WTC11 (cell line): ENCODE results near the gene HSP90AB1. TPM values are rescaled to one million over a fixed set of nuclear protein-coding genes. Genes with fewer than 3 reads are reported as not detected.

Experiments used
- ATAC-seq: fragments of 200-7000 bp; cut with Tn5 transposase; 2 replicates; pipeline ENCODE4 v1.10.0; 2021; ENCODE audit warnings: mild to moderate bottlenecking, moderate library complexity
- CTCF ChIA-PET: fragments of 300-600 bp; sonication (Branson Sonifier 250); formaldehyde crosslinking; loops from one replicate; lab custom pipeline; 2021; ENCODE audit warnings: antibody characterized with exemption; lab: Charles Lee
- POLR2A ChIA-PET: fragments of 350-600 bp; sonication (Branson Sonifier 250); formaldehyde crosslinking; loops from one replicate; lab custom pipeline; 2021; ENCODE audit warnings: antibody characterized with exemption; lab: Charles Lee
- DNase-seq: peaks from one replicate; pipeline ENCODE4 v3.0.0; 2021; ENCODE audit warnings: low spot score
- H3K27ac Mint-ChIP-seq: 2 replicates; pipeline ENCODE4 v1.8.0; 2021; ENCODE audit warnings: mixed read lengths
- H3K27me3 Mint-ChIP-seq: 2 replicates; pipeline ENCODE4 v1.8.0; 2021; ENCODE audit warnings: low read depth, mild to moderate bottlenecking, moderate library complexity, mixed read lengths
- H3K36me3 Mint-ChIP-seq: 2 replicates; pipeline ENCODE4 v1.8.0; 2021; ENCODE audit warnings: mixed read lengths
- H3K4me1 Mint-ChIP-seq: 2 replicates; pipeline ENCODE4 v1.8.0; 2022; ENCODE audit warnings: mixed read lengths
- H3K4me3 Mint-ChIP-seq: 2 replicates; pipeline ENCODE4 v1.8.0; 2021; ENCODE audit warnings: mild to moderate bottlenecking, moderate library complexity, mixed read lengths
- H3K9me3 Mint-ChIP-seq: 2 replicates; pipeline ENCODE4 v1.8.0; 2021; ENCODE audit warnings: mixed read lengths
- ATF1 ChIP-seq: sonication (generic); formaldehyde crosslinking; IDR thresholded peaks from 2 replicates; pipeline ENCODE4 v1.8.1; 2023; ENCODE audit warnings: mild to moderate bottlenecking, moderate library complexity, missing genetic modification reagents
- ELF4 ChIP-seq: sonication (generic); formaldehyde crosslinking; IDR thresholded peaks from 2 replicates; pipeline ENCODE4 v1.8.1; 2022; ENCODE audit warnings: low read depth, mild to moderate bottlenecking, moderate library complexity, missing genetic modification reagents
- FOXP1 ChIP-seq: sonication (generic); formaldehyde crosslinking; IDR thresholded peaks from 2 replicates; pipeline ENCODE4 v1.8.0; 2022; ENCODE audit warnings: missing genetic modification reagents, mild to moderate bottlenecking, moderate library complexity, borderline replicate concordance
- HMGA2 ChIP-seq: fragments of 250-450 bp; sonication (Bioruptor Pico); IDR thresholded peaks from 2 replicates; pipeline ENCODE4 v1.4.0; 2021; ENCODE audit warnings: mild to moderate bottlenecking, moderate library complexity
- NFATC4 ChIP-seq: fragments of 250-450 bp; sonication (Bioruptor Pico); IDR thresholded peaks from 2 replicates; pipeline ENCODE4 v1.9.0; 2021; ENCODE audit warnings: mild to moderate bottlenecking
- NFE2L1 ChIP-seq: sonication (generic); formaldehyde crosslinking; IDR thresholded peaks from 2 replicates; pipeline ENCODE4 v1.8.1; 2023; ENCODE audit warnings: missing genetic modification reagents
- SMAD4 ChIP-seq: sonication (generic); formaldehyde crosslinking; IDR thresholded peaks from 2 replicates; pipeline ENCODE4 v1.8.0; 2022; ENCODE audit warnings: mild to moderate bottlenecking, missing genetic modification reagents
- ZBTB21 ChIP-seq: sonication (generic); formaldehyde crosslinking; IDR thresholded peaks from 2 replicates; pipeline ENCODE4 v1.8.1; 2023; ENCODE audit warnings: mild to moderate bottlenecking, missing genetic modification reagents, borderline replicate concordance
- ZNF317 ChIP-seq: sonication (generic); formaldehyde crosslinking; IDR thresholded peaks from 2 replicates; pipeline ENCODE4 v1.8.1; 2023; ENCODE audit warnings: low read depth, mild to moderate bottlenecking, moderate library complexity, missing genetic modification reagents, borderline replicate concordance
- ZNF396 ChIP-seq: fragments of 250-450 bp; sonication (Bioruptor Pico); IDR thresholded peaks from 2 replicates; pipeline ENCODE4 v1.8.0; 2021; ENCODE audit warnings: mild to moderate bottlenecking, moderate library complexity, borderline replicate concordance
- total RNA-seq: library from RNA; stranded (reverse); gene quantifications from 3 replicates; pipeline ENCODE4 v1.2.3, GENCODE V29; 2021
- TF ChIP-seq, protein P1 (sequence below): sonication (generic); formaldehyde crosslinking; IDR thresholded peaks from 2 replicates; pipeline ENCODE4 v1.8.1; 2023; ENCODE audit warnings: mild to moderate bottlenecking, missing genetic modification reagents, moderate library complexity
- TF ChIP-seq, protein P2 (sequence below): sonication (generic); formaldehyde crosslinking; IDR thresholded peaks from 2 replicates; pipeline ENCODE4 v1.8.1; 2022; ENCODE audit warnings: mild to moderate bottlenecking, moderate library complexity, missing genetic modification reagents
- TF ChIP-seq, protein P3 (sequence below): fragments of 200-600 bp; IDR thresholded peaks from 2 replicates; pipeline ENCODE4 v1.8.0; 2022; ENCODE audit warnings: antibody characterized with exemption
- TF ChIP-seq, protein P4 (sequence below): fragments of 250-450 bp; sonication (Bioruptor Pico); IDR thresholded peaks from 2 replicates; pipeline ENCODE4 v1.9.0; 2021; ENCODE audit warnings: mild to moderate bottlenecking
- TF ChIP-seq, protein P5 (sequence below): fragments of 250-450 bp; sonication (Bioruptor Pico); IDR thresholded peaks from 2 replicates; pipeline ENCODE4 v1.9.0; 2021; ENCODE audit warnings: mild to moderate bottlenecking
- TF ChIP-seq, protein P6 (sequence below): sonication (generic); formaldehyde crosslinking; IDR thresholded peaks from 2 replicates; pipeline ENCODE4 v1.8.0; 2022; ENCODE audit warnings: mild to moderate bottlenecking, missing genetic modification reagents
- TF ChIP-seq, protein P7 (sequence below): sonication (generic); formaldehyde crosslinking; IDR thresholded peaks from 2 replicates; pipeline ENCODE4 v1.8.0; 2023; ENCODE audit warnings: missing genetic modification reagents
- TF ChIP-seq, protein P8 (sequence below): sonication (generic); formaldehyde crosslinking; IDR thresholded peaks from 2 replicates; pipeline ENCODE4 v1.8.0; 2022; ENCODE audit warnings: missing genetic modification reagents
- TF ChIP-seq, protein P9 (sequence below): fragments of 250-450 bp; sonication (Bioruptor Pico); IDR thresholded peaks from 2 replicates; pipeline ENCODE4 v2.1.2; 2022; ENCODE audit warnings: mild to moderate bottlenecking, moderate library complexity
- TF ChIP-seq, protein P10 (sequence below): sonication (generic); formaldehyde crosslinking; IDR thresholded peaks from 2 replicates; pipeline ENCODE4 v1.8.0; 2022; ENCODE audit warnings: mild to moderate bottlenecking, missing genetic modification reagents

Gene HSP90AB1
- total RNA-seq, 1 experiment from 2014 or later: 2,171 TPM

DNA sequence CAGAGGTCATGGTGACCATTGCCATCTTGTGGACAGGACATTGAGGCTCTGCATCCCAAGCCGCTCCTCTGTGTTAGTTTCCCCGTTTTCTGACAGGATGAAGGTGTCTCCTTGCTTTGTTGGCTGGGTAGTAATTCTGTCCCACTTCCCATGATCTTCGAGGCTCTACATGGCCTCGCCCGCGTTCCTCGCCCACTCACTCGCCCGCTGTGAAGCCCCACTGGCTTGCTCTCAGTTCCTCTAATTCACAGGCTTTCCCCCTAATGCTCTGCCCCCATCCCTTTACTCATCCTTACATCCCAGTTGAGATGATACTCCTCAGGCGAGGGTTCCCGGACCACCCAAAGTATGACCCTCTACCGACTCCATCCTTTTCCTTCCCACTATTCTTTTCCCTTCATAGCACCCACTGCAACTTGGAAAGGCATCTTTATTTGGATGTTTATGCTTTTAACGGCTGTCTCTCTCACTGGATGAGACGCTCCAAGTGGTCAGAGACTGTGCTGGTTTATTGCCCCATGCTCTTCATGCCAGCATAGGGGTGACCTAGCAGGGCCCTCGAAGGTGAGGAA, 10.9 kb downstream of the HSP90AB1 start:
- peaks cover 30% of the 10 kb centered on the region for H3K4me1 Mint-ChIP-seq
- ChIA-PET POLR2A (interaction anchor here (1.1 to 3.7 kb wide), 4 partner anchors 11 to 85 kb away, joined by 3 to 83 read pairs (median 8); partner anchors contain the start of genes AARS2 and HSP90AB1), CTCF (interaction anchor here (1.0 to 2.5 kb wide), 10 partner anchors 10 to 628 kb away, joined by 3 to 23 read pairs (median 12); partner anchors contain the start of genes AARS2, SLC29A1 and TMEM151B)
- no peaks in the 10 kb centered on the region for H3K27me3 Mint-ChIP-seq
- H3K4me3 Mint-ChIP-seq: peak overlapping the region; percentile 68
- TF ChIP-seq, protein P1, sequence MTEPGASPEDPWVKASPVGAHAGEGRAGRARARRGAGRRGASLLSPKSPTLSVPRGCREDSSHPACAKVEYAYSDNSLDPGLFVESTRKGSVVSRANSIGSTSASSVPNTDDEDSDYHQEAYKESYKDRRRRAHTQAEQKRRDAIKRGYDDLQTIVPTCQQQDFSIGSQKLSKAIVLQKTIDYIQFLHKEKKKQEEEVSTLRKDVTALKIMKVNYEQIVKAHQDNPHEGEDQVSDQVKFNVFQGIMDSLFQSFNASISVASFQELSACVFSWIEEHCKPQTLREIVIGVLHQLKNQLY (CRISPR knock-in tag): no peak
- TF ChIP-seq, protein P2, sequence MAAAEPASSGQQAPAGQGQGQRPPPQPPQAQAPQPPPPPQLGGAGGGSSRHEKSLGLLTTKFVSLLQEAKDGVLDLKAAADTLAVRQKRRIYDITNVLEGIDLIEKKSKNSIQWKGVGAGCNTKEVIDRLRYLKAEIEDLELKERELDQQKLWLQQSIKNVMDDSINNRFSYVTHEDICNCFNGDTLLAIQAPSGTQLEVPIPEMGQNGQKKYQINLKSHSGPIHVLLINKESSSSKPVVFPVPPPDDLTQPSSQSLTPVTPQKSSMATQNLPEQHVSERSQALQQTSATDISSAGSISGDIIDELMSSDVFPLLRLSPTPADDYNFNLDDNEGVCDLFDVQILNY (CRISPR knock-in tag): no peak
- TF ChIP-seq NFATC4: no peak
- no peak for TF ChIP-seq ZNF396
- no peak for TF ChIP-seq SMAD4 (CRISPR knock-in tag)
- no peak for TF ChIP-seq ZBTB21 (CRISPR knock-in tag)
- TF ChIP-seq, protein P3, sequence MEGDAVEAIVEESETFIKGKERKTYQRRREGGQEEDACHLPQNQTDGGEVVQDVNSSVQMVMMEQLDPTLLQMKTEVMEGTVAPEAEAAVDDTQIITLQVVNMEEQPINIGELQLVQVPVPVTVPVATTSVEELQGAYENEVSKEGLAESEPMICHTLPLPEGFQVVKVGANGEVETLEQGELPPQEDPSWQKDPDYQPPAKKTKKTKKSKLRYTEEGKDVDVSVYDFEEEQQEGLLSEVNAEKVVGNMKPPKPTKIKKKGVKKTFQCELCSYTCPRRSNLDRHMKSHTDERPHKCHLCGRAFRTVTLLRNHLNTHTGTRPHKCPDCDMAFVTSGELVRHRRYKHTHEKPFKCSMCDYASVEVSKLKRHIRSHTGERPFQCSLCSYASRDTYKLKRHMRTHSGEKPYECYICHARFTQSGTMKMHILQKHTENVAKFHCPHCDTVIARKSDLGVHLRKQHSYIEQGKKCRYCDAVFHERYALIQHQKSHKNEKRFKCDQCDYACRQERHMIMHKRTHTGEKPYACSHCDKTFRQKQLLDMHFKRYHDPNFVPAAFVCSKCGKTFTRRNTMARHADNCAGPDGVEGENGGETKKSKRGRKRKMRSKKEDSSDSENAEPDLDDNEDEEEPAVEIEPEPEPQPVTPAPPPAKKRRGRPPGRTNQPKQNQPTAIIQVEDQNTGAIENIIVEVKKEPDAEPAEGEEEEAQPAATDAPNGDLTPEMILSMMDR: no peak
- TF ChIP-seq FOXP1 (CRISPR knock-in tag): no peak
- TF ChIP-seq, protein P4, sequence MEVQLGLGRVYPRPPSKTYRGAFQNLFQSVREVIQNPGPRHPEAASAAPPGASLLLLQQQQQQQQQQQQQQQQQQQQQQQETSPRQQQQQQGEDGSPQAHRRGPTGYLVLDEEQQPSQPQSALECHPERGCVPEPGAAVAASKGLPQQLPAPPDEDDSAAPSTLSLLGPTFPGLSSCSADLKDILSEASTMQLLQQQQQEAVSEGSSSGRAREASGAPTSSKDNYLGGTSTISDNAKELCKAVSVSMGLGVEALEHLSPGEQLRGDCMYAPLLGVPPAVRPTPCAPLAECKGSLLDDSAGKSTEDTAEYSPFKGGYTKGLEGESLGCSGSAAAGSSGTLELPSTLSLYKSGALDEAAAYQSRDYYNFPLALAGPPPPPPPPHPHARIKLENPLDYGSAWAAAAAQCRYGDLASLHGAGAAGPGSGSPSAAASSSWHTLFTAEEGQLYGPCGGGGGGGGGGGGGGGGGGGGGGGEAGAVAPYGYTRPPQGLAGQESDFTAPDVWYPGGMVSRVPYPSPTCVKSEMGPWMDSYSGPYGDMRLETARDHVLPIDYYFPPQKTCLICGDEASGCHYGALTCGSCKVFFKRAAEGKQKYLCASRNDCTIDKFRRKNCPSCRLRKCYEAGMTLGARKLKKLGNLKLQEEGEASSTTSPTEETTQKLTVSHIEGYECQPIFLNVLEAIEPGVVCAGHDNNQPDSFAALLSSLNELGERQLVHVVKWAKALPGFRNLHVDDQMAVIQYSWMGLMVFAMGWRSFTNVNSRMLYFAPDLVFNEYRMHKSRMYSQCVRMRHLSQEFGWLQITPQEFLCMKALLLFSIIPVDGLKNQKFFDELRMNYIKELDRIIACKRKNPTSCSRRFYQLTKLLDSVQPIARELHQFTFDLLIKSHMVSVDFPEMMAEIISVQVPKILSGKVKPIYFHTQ (CRISPR knock-in tag): no peak
- TF ChIP-seq ZNF317 (CRISPR knock-in tag): no peak
- TF ChIP-seq NFE2L1: no peak
- TF ChIP-seq, protein P5, sequence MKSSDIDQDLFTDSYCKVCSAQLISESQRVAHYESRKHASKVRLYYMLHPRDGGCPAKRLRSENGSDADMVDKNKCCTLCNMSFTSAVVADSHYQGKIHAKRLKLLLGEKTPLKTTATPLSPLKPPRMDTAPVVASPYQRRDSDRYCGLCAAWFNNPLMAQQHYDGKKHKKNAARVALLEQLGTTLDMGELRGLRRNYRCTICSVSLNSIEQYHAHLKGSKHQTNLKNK (CRISPR knock-in tag): no peak
- TF ChIP-seq, protein P6, sequence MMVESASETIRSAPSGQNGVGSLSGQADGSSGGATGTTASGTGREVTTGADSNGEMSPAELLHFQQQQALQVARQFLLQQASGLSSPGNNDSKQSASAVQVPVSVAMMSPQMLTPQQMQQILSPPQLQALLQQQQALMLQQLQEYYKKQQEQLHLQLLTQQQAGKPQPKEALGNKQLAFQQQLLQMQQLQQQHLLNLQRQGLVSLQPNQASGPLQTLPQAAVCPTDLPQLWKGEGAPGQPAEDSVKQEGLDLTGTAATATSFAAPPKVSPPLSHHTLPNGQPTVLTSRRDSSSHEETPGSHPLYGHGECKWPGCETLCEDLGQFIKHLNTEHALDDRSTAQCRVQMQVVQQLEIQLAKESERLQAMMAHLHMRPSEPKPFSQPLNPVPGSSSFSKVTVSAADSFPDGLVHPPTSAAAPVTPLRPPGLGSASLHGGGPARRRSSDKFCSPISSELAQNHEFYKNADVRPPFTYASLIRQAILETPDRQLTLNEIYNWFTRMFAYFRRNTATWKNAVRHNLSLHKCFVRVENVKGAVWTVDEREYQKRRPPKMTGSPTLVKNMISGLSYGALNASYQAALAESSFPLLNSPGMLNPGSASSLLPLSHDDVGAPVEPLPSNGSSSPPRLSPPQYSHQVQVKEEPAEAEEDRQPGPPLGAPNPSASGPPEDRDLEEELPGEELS (CRISPR knock-in tag): no peak
- TF ChIP-seq, protein P7, sequence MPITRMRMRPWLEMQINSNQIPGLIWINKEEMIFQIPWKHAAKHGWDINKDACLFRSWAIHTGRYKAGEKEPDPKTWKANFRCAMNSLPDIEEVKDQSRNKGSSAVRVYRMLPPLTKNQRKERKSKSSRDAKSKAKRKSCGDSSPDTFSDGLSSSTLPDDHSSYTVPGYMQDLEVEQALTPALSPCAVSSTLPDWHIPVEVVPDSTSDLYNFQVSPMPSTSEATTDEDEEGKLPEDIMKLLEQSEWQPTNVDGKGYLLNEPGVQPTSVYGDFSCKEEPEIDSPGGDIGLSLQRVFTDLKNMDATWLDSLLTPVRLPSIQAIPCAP (CRISPR knock-in tag): no peak
- no peak for TF ChIP-seq ATF1
- no peak for TF ChIP-seq HMGA2 (CRISPR knock-in tag)
- TF ChIP-seq, protein P8, sequence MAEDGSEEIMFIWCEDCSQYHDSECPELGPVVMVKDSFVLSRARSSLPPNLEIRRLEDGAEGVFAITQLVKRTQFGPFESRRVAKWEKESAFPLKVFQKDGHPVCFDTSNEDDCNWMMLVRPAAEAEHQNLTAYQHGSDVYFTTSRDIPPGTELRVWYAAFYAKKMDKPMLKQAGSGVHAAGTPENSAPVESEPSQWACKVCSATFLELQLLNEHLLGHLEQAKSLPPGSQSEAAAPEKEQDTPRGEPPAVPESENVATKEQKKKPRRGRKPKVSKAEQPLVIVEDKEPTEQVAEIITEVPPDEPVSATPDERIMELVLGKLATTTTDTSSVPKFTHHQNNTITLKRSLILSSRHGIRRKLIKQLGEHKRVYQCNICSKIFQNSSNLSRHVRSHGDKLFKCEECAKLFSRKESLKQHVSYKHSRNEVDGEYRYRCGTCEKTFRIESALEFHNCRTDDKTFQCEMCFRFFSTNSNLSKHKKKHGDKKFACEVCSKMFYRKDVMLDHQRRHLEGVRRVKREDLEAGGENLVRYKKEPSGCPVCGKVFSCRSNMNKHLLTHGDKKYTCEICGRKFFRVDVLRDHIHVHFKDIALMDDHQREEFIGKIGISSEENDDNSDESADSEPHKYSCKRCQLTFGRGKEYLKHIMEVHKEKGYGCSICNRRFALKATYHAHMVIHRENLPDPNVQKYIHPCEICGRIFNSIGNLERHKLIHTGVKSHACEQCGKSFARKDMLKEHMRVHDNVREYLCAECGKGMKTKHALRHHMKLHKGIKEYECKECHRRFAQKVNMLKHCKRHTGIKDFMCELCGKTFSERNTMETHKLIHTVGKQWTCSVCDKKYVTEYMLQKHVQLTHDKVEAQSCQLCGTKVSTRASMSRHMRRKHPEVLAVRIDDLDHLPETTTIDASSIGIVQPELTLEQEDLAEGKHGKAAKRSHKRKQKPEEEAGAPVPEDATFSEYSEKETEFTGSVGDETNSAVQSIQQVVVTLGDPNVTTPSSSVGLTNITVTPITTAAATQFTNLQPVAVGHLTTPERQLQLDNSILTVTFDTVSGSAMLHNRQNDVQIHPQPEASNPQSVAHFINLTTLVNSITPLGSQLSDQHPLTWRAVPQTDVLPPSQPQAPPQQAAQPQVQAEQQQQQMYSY (CRISPR knock-in tag): no peak
- TF ChIP-seq, protein P9, sequence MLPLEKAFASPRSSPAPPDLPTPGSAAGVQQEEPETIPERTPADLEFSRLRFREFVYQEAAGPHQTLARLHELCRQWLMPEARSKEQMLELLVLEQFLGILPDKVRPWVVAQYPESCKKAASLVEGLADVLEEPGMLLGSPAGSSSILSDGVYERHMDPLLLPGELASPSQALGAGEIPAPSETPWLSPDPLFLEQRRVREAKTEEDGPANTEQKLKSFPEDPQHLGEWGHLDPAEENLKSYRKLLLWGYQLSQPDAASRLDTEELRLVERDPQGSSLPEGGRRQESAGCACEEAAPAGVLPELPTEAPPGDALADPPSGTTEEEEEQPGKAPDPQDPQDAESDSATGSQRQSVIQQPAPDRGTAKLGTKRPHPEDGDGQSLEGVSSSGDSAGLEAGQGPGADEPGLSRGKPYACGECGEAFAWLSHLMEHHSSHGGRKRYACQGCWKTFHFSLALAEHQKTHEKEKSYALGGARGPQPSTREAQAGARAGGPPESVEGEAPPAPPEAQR (CRISPR knock-in tag): no peak
- TF ChIP-seq ELF4: no peak
- TF ChIP-seq, protein P10, sequence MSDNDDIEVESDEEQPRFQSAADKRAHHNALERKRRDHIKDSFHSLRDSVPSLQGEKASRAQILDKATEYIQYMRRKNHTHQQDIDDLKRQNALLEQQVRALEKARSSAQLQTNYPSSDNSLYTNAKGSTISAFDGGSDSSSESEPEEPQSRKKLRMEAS (CRISPR knock-in tag): no peak
- peak overlapping the region; percentile 75 for H3K27ac Mint-ChIP-seq
- DNase-seq: no peak
- H3K9me3 Mint-ChIP-seq: no peaks in the 10 kb centered on the region
- H3K36me3 Mint-ChIP-seq: peaks cover 30% of the 10 kb centered on the region
- ATAC-seq: no peak
